T-helper 1 cell (primary cell): ENCODE data around the gene CAMTA1.

Source experiments
- DNase-seq, 5 donors: peaks; one replicate each; pipeline ENCODE4 v3.0.0-alpha.2; 2012 to 2020

Gene CAMTA1

DNA sequence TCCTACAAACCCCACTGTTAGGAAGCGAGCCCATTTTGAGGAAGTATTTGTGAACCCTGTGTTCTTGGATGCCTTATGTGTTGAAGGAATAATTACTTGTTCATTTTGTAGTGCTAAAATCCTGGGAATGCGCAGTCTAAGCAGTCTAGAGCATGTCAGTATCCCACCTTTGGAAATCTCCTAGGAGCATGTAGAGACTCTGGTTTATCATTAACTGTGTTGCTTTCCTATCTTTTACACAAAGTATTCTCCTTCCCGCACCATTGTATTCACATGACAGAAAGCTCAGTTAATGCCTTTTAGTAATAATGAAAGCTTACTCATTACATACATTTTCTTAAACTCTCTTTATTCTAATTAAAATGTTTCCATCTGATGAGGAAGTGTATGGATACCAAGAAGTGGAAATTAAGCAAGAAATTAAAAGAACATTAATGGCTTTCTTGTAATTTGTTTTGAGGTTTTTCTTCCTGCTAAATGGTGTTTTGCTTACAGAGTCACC is 99.4 kb downstream of the CAMTA1 start:
- peak in 1 of 5 donors; percentile 11 for DNase-seq

DNA sequence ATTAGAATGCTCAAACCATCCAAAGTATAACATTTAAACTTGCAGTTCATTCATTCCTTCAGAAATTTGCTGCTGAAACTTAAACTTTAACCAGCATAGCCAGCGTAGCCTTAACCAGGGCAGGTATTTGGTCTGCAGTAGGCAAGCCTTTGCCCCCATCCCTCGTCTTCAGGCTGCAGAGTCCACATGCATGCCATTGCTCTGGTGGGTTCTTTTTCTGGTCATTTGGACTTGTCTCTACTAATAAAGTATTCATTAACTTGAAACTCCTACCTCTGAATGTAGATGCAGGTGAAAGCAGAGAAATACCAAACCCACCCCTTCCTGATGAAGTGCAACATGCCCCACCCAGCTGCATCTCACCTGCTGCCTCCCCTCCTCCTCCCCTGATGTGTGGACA is 100.2 kb downstream of the CAMTA1 start:
- DNase-seq: no peak

DNA sequence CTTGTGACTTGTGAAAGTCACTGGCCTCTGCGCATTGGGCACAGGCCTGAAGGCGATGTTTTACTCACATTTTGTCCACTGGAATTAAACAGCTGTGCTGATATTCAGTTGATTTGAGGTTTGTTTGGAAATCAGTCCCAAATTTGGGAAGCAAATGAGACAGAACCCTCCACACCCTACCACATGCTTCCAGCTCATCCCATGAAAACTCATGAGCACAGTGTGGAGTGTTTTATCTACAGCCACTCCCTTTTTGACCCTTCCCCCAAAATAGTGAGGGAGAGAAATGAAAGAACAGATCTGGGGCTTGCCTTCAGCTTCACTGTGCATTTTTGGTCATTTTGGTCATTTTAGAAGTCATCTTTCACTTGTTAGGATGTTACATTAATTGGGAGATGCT is 101.3 kb downstream of the CAMTA1 start:
- DNase-seq: no peak

DNA sequence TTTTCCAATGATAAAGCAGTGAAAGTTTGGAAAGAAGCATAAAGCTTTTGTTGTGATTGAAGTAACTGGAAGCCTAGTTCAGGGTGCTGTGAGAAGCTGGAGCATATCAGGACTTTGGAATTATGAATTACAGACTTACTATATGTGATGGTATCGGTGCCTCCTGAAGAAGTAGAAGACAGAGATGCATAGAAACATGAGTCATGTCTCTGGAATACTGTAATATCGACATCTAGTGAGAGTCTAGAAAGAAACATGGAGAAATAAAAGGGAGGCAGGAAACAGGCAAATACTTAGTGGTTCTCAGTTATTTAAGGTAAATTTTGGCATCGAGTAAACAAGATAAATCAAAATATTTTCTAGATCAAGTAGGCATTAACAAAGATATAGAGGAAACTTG is 103.0 kb downstream of the CAMTA1 start:
- DNase-seq: no peak

DNA sequence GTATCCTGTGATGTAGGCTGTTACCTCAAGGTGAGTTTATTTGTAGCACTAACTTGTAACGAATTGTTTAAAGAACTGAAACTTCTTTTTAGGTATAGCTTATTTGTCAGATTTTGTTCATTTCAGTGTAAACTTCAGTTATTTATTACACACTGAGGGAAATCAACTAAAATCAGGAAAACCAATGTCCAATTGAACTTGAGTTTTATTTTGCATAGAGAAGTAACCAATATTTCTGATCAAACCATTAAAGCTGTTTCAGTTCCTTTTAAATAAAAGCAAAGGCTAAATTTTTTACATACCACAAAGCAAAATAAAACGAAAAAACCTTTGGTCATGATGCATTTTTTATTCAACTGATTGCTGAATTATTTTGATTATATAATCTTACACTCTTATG is 103.6 kb downstream of the CAMTA1 start:
- no peak for DNase-seq

DNA sequence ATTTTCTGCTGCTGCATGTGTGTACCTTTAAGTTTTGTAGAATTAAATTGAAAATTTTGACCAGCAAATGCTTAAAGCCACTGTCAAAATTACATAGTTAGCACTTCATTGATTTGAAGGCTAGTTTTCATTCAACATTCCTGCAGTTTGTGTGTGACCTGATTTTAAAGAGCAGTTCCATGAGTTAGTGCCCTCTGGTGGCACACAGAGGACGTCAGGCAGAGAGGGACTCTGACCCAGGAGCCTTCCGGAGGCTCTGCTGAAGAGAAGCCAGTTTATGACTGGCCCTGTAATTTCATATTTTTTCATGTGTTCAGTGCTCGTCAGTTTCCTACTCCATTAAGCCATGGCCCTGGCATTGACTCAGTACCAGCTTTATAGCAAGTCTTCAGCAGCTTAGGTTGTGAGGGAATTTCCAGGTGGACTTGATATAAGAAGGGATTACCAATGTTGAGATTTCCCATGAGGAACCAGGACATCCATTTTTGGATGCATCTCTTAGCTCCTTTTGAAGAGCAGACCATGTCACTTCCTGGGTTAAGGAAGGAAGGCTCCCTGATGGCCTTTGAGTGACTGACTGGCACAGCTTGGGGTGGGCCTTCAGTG is 104.7 kb downstream of the CAMTA1 start:
- DNase-seq: peak in 3 of 5 donors; percentile 8 to 35 (median 17)

DNA sequence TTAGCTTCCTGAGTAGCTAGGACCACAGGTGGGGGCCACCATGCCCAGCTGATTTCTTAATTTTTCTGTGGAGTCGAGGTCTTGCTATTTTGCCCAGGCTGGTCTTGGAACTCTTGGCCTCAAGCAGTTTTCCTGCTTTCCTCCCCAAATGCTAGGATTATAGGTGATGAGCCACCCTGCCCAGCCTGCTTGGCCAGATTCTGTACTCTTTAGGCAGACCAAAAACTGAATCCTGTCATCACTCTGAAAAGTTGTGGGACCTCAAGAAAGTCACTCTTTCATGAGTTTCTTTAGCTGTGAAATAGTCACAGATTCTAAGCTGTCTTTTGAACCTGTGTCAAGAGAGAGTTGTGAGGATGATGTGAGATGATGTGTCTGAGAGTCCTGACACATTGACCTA is 105.4 kb downstream of the CAMTA1 start:
- no peak for DNase-seq

DNA sequence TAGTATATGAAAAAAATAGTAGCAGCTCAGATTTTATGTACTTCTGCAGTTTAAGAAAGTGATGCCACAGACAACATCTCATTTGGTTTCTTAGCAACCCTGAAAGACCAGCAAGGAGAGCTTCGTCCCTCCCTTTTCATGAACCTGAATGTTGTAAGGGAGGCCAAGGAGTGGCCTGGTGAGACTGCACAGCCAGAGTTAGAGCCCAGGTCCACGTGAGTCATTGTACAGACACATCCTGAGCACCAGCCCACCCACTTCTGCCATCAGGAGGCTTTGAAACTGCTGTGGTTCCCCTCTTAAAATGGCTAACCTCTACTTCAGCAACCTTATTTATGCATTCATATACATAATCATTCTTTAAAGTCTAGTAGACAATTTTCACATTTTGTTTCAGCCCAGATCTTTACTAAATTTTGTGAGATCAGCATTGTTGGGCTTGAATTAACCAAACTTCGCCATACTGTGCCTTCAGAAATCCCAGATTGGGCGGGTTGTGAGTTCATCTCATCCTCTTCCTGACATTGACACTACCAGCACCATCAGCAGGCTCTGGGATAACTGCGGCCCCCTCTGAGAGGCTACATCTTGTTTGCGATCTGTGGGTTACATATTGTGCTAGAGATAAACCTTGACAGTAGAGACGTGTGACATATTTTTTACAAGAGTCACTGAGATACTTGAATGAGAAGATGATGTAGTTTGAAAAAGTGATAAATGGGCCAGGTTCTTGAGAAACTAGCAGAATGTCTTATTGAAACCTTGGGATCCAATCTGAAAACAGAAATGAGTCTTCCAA is 106.7 kb downstream of the CAMTA1 start:
- peak in 1 of 5 donors; percentile 4 for DNase-seq

DNA sequence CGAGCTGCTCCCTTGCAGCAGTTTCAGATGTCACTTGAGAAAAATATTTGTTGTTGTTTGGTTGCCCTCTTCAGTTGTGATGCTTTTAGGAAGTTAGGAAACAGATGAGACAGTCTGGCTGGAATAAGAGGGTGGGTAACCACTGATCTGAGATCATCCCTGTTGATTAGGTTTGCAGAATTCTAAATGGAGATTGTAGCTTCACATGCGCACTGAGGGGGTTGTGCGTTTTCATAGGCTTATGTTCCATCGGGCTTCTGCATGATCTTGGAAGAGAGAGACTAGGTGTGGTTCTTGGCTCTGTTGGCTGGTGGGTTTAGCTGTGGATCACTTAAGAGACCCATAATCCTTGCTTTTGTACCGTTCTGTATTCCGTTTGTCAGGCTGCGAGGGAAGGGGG is 108.1 kb downstream of the CAMTA1 start:
- no peak for DNase-seq

DNA sequence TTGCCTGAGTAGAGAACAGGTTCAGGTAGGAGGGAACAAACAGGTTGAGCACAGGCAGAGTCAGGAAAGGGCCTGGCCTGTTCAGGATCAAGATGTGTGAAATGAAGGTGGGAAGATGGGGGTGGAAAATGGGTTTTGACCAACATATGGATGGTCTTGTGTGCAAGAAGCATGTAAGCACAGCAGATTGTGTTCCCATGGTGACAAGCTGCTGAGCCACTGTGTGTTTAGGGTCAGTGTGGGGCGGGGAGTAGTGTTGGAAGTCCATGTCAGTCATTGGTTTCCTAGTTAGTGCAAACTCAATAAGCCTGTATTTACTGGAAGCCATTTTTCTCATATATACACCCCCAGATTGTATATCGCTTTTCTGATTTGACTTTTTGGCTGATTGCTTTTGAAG is 111.9 kb downstream of the CAMTA1 start:
- DNase-seq: no peak

DNA sequence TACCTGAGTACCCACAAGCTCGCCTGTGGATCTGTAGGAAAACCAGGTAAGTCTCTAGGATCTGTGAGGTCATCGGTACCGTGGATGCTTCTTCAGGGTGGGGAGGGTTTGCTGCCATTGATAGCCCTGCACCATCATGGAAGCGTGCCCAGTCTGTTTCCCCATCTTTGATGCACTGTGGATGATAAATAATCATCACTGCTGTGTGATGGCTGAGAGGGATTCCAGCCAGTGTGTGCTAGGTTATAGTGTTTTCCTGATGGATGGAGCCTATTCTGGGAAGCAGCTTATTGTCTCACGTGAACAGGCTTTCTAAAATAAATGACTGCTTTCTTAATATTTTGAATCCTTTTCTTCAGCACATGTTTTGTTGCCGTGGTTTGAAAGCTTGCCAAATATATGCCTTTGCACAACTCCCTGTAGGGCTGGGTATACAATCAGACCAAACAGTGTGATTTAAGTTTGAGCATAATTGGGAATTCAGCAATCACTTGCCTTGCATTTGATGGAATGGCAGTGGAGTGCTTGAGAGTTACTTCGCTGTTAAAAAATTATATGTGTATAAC is 113.8 kb downstream of the CAMTA1 start:
- no peak for DNase-seq

DNA sequence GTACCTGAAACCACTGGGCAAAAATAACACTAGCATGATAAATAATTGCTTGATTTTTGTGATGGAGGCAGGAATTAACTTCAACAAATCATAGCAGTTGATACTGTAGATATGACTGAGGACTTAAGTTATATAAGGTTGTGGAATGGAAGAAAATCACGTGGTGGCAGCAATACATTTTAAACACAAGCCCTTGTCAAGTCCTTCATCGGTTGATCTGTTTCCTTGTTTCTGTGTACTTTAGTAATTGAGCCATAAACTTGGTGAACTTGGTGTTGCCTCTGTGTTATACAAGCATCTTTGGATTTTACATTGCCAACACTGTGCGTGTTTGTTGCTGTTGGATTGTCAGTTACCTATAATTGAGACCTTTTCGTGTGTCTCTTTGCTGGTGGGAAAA is 114.4 kb downstream of the CAMTA1 start:
- no peak for DNase-seq

DNA sequence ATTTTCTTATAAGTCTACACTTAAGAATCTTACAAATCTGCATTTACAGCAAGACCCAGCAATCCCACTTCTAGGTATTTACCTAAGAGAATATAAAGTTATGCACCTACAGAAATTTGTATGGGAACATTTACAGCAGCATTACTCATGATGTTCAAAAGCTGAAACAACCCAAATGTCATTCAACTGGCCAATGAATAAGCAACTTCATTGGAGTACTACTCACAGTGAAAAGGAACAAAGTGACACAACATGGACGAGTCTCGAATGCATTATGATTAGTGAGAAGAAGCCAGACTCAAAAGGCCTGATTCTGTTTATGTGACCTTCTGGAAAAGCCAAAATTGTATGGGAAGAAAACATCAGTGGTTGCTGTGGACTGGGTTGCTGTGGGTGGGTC is 116.9 kb downstream of the CAMTA1 start:
- no peak for DNase-seq

DNA sequence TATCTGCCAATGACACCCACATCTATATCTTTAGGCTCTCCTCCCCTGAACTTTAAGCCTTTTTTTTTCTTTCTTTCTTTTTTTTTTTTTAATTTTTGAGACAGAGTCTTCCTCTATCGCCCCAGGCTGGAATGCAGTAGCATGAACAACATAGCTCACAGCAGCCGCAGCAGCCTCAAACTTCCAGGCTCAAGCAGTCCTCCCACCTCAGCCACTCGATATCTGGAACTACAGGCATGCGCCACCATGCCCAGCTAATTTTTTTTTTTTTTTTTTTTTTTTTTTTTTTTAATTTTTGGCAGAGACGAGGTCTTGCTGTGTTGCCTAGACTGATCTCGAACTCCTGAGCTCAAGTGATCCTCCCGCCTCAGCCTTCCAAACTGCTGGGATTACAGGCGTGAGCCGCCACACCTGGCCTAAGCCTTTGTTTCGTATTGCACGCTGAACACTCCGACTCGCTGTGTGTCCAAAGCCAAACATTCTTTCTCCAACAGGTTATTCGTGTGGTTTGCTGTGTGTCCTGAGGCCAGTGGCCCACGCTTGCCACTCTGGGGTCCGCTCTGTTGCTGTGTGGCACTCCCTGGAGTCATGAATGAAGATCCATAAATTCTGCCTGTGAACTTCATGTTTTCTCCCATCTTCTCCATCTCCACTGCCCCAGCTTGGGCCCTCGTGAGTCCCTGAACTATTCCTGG is 119.4 kb downstream of the CAMTA1 start:
- DNase-seq: no peak

DNA sequence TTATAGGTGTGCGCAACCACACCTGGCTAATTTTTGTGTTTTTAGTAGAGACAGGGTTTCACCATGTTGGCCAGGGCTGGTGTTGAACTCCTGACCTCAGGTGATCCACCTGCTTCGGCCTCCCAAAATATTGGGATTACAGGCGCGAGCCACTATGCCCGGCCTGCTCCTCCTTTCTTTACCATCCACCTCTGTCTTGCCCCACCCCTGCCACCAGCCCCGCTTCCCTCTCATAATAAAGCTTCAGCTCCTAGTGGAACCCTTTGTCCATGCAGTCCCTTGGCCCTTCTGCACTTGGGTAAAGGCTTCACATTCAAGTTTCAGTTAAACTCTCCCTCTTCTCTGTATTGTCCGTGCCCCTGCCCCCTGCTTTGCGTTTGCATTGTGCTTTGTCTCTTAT is 120.1 kb downstream of the CAMTA1 start:
- no peak for DNase-seq

DNA sequence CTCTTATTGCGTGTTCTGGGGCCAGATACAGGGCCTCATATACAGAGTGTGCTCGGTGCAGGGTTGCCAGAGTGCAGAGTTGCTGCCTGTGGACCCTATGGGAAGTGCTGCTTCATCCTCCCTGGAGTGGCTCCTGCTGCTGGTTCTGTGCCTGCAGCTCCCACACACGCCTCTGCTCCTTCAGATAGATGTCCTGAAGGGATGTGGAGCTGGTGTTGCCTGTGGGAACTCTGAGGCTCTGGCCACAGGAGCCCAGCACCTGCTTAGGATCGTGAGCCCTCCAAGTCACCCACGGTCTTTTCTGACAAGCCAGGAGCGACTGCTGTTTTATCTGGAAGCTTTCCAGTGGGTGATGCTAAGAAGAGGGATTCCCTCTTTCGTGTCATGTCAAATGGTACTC is 120.5 kb downstream of the CAMTA1 start:
- no peak for DNase-seq

DNA sequence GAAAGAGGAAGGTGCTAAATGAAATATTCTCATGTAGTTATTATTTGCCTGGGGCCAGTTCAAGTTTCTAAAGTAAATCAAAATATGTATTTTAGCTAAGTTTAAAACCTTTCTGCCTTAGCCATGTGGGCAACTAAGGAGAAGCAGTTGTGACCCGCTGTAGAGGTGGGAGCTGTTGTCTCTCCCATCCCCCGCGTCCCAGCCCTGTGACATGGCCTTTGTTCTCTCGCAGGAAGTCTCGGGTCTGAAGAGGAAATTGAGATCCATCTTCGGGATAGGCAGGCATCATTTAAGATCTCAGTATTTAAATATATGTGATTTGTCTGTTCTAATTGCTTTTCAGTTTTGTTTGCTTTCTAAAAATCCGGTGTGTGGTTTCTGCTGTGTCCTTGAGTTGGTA is 121.5 kb downstream of the CAMTA1 start:
- no peak for DNase-seq

DNA sequence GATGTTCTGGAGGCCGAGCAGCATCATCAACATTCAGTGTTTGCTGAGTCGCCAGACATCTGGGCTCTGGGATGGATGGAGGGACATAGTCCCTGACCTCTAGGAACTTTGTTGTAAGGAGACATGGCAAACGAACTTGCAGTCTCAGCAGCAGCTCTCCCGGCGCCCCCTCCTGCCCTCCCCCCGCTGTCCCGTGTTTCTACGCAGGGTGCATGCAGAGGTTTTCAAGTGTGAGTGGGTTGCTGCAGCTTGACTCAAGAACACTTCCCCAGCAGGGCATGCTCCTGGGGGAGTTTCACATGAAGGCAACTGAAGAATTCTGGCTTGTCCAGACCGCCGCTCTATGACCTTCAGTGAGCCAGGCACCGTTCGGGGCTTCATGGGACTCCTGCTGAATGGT is 121.9 kb downstream of the CAMTA1 start:
- no peak for DNase-seq

DNA sequence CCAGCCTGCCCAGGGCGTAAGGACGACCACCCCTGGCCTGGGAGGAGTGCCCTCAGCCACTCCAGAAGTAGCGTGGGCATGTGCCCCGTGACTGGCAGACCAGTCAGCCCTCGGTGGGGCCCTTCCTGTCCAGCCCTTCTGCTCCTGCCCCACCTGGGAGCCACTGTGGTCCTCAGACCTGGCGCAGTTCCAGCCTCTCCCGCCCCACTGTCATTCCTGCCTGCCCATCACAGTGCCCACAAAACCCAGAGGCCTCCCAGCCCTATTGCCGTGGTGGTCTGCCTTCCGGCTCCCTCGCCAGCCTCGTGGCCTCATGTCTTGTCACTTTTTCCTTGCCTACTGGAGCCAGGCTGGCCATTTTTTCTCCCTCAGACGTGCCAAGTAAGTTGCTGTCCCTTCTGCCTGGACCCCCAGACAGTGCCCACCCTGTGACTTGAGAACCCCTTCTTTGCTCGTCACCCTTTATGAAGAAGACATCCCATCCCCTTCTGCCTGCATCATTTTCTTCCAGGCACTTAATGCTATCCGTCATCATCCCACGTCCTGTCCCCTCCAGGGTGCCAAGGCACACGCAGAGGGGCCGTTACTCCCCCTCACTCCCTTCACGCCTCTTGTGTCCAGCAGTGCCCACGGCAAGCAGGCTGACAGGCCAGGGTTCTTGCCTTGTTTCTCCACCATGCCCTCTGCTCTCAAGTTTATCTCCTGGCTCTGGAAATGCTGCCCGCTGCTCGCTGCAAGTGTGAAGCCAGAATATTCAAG is 122.6 kb downstream of the CAMTA1 start:
- no peak for DNase-seq

DNA sequence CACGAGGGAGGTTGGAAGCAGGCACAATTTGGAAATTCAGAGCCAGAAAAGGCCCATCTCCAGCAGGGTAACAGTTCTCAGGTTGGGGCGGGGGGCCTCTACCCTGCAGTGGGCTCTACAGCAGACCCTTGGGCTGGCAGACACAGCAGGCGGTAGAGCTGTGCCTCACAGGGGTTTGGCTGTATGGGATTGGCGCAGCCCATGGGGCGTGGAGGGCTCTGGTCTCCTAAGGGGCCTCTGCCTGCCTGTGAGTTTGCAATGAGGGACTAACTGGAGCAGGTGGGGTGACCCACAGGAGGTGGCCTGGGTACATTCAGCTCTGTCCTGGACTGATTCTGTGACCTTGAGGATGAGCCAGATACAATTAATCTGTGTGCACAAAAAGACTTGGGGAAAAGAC is 124.1 kb downstream of the CAMTA1 start:
- DNase-seq: no peak

DNA sequence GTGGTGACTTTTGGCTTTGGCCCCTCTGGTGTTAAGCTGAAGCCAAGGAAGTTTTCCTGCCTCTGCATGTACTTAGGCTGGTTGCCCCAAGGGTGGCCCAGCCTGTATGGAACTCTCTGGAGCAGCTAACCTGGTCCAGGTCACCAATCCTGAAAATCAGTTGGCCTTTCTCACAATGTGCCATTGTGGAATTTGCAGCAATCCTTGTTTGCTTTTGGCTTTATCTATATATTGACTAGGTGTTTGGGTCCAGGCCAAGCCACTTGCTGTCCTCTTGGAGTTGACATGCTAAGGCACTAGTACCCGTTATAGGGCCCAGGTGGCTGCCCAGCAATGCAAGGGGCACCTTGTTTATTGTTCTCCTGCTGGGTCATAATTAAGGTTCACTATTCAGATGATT is 124.6 kb downstream of the CAMTA1 start:
- DNase-seq: no peak

DNA sequence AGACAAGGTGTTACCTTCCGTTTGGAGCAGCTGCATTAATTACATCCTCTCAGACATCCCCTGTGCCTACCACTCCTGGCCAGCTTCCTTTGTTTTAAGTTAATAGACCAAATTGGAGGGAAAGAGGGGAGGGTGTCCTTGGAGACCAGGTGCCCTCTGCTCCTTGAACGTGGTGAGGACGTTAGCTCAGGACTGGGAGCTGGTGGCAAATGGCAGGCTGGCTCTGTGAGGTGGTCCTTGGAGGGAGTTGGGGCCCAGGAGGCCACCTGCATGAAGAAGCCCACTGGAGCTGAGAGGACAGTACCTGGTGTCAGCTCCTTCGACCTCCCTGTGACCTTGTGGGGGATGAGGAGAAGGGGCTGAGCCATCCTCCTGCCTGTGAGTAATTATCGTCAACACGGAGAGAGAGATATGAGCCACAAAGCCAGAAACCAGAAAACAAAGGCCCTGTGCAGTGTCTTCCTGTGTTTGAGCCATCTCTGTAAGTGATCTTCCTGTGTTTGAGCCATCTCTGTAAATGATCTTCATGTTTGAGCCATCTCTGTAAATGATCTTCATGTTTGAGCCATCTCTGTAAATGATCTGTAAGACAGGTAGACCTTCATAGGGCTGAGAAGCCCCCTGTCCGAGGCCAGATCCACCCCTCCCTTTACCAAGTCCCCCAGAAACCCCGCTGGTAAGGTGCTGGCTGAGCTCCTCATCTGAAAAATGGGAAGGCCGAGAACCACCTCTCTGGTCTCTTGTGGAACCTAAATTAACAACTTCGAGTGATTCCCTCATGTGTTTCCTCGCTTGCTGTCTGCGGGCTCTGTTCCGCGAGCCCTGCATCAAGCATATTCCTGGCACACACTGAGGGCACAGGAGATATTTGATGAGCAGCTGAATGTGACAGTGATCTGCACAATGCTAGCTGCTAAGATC is 126.0 kb downstream of the CAMTA1 start:
- DNase-seq: no peak
